Measurements from ENCODE around the gene CPNE4.

GRCh38 chr3:131491084-131491483 lies 543.7 kb downstream of the CPNE4 start:
- TF ChIP-seq CTCF (IDR thresholded peaks at IDR 0.05 in 8 of 11, conservative IDR thresholded peaks at IDR 0.05 in 3 of 11) (no peak), POLR2A (IDR thresholded peaks at IDR 0.05) (no peak)
